Hematopoietic multipotent progenitor cell treated with erythropoietin and hydrocortisone succinate and interleukin-3 and kit ligand, for 8 days (in vitro differentiated cells): ENCODE results near the gene SRA1.
A peak's percentile ranks its signal among the peaks of the same experiment; 100 is the strongest.

Experiments used
- DNase-seq: peaks from one replicate; pipeline ENCODE4 v3.0.0-alpha.2; 2015

Gene SRA1

DNA sequence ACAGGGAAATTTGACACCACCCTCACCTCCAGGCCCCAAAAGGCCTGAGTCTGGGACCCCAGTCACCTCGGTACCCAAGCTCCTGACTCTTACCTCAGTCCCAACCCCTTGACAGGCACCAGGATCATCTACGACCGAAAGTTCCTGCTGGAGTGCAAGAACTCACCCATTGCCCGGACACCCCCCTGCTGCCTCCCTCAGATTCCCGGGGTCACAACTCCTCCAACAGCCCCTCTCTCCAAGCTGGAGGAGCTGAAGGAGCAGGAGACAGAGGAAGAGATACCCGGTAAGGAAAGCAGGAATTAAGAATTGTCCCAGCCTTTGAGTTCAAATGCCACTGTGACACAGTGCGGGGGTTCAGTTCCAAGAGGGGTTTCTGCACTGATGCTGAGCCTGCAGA, 8.5 kb downstream of the SRA1 start:
- no peak for DNase-seq

- DNase-seq = no peak
Measured at GRCh38 chr5:140548300-140548688, 9.0 kb downstream of the SRA1 start.

- peak; percentile 92 for DNase-seq
Measured at GRCh38 chr5:140547508-140548299, 9.6 kb downstream of the SRA1 start, which contains the start of gene EIF4EBP3. EIF4EBP3 (plus strand) TSS chr5:140547662; CDS start chr5:140547738, 76 bp downstream.

DNA sequence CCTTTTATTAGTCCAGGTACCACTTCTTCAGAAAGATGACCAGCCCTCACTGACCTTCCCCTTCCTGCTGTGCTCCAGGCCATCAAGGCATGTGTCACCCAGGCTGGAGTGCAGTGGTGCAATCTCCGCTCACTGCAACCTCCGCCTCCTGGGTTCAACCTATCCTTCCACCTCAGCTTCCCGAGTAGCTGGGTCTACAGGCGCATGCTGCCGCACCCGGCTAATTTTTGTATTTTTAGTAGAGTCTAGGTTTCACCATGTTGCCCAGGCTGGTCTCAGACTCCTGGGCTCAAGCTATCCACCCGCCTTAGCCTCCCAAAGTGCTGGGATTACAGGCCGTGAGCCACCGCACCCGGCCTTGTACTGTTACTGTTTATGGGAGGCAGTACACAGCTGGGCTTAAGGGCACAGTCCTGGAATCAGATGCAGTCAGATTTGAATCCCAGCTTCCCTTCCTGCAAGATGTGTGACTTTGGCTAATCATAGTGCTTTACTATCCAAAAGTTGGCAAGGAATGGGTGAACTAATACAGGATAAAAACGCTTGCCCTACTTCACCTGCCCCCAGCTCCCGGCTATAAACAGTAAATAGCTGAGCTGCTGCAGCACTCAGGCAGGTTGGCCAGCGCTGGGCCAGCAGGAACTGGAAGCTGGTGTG, 10.3 kb downstream of the SRA1 start:
- DNase-seq = no peak

DNA sequence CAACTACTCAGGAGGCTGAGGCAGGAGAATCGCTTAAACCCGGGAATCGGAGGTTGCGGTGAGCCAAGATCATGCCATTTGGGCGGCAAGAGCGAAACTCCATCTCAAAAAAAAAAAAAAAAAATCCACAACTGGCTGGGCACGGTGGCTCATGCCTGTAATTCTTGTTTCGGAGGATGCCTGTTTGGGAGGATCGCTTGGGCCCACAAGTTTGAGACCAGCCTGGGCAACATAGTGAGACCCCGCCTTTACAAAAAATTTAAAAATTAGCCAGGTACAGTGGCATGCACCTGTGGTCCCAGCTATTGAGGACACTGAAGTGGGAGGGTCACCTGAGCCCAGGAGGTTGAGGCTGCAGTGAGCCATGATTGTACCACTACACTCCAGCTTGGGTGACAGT, 11.7 kb downstream of the SRA1 start:
- DNase-seq = no peak

- no peak for DNase-seq
Measured at GRCh38 chr5:140544986-140545385, 12.3 kb downstream of the SRA1 start.

DNA sequence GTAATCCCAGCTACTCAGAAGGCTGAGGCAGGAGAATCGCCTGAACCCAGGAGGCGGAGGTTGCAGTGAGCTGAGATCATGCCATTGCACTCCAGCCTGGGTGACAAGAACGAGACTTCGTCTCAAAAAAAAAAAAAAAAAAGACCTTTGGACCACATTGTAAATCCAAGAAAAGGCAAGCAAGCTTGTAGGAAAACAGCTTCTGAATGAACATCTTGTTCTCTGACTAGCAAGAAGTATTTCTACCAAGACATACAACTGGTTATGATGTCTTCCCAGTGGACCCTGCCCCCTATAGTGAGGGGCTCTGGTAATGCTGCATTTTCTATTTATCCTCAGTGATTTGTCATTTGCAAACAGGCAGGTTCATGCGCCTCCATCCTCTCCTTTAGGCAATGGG, 14.3 kb downstream of the SRA1 start:
- no peak for DNase-seq

DNA sequence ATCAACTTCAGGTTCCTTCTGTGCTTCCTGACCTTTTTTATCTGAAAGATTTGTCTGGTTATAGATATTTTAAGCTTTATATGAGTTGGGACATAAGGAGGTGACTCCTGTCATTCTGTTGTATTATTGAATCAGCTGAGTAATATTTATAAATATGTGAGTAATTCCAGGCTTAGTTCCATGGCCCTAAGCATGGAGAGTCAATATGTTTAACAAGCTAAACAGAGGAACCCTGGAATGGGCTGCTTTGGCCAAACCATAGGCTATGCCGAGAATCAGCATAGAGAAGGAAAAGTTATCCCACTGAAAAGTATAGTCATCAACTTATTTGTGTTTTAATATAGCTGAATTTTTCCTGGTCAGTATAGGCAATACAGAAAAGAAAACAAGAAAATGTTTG, 17.0 kb downstream of the SRA1 start:
- DNase-seq = no peak

- DNase-seq = no peak
Measured at GRCh38 chr5:140524003-140524402, 33.3 kb downstream of the SRA1 start.

DNA sequence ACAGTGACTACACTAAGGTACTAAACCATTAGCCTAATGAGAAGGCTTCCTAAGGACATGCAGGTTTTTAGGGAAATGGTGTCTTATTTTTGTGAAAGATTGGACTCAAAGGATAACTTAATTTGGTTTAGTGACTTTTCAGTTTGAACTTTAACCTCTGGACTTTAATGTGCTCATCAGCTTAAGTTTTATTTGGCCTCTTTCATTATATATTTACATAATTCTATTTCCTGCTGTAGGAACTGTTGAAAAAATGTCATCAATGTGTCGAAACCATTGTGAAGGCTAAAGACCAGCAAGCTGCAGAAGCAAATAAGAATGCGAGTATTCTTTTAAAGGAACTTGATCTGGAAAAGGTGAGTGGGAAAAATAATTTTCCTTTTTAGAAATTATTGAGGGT, 44.1 kb downstream of the SRA1 start:
- DNase-seq = no peak

DNA sequence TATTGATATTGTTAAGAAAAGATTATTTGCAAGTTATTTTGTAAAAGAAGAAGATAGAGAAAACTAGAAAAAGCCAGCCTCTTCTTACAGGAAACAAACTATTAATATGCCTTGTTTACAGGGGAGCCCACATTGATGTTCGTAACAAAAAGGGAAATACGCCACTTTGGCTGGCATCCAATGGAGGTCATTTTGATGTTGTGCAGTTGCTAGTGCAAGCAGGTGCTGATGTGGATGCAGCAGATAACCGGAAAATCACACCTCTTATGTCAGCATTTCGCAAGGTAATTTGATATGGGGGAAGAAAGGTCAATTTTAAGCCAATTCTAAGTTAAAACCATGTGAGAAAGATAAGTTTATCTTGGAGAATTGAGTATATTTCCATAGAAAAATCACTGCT, 47.4 kb downstream of the SRA1 start:
- DNase-seq = no peak

GRCh38 chr5:140502834-140503233, 54.4 kb downstream of the SRA1 start:
- DNase-seq = no peak
